ENCODE data around the gene DNAJC5.

Gene DNAJC5

GRCh38 chr20:63935447-63935846 lies 40.5 kb downstream of the DNAJC5 start:
- Histone ChIP-seq H3K27me3 (ENCODE audit: insufficient read depth, low read depth) (no peaks in the 10 kb centered on the region), H3K4me2 (no peak overlapping the region), H4K20me1 (ENCODE audit: insufficient read depth) (no peaks in the 10 kb centered on the region), H2AFZ (ENCODE audit: low read depth) (no peak overlapping the region), H3K4me1 (ENCODE audit: low read depth, poor library complexity, severe bottlenecking) (no peaks in the 10 kb centered on the region), H3K27ac (no peak overlapping the region), H3K9ac (no peak overlapping the region), H3K79me2 (ENCODE audit: insufficient read depth, low read depth) (no peaks in the 10 kb centered on the region), H3K36me3 (ENCODE audit: insufficient read depth) (no peaks in the 10 kb centered on the region; the same call in 1 of the 2 replicates), H3K4me3 (IDR thresholded peaks at IDR 0.05; ENCODE audit: insufficient read depth, low read depth, low read length) (no peak overlapping the region)
- no peak for TF ChIP-seq CTCF (conservative IDR thresholded peaks at IDR 0.05; ENCODE audit: low read depth, low read length)

GRCh38 chr20:63937596-63937995 lies 42.7 kb downstream of the DNAJC5 start:
- H3K79me2 ChIP-seq (ENCODE audit: insufficient read depth, low read depth), result no peaks in the 10 kb centered on the region
- no peaks in the 10 kb centered on the region; the same call in 1 of the 2 replicates for H3K36me3 ChIP-seq (ENCODE audit: insufficient read depth)
- no peak overlapping the region for H3K4me2 ChIP-seq
- H2AFZ ChIP-seq (ENCODE audit: low read depth), result no peak overlapping the region
- no peaks in the 10 kb centered on the region for H3K4me1 ChIP-seq (ENCODE audit: low read depth, poor library complexity, severe bottlenecking)
- no peak overlapping the region for H3K9ac ChIP-seq
- H3K4me3 ChIP-seq (IDR thresholded peaks at IDR 0.05; ENCODE audit: insufficient read depth, low read depth, low read length), result no peak overlapping the region
- no peak overlapping the region for H3K27ac ChIP-seq
- no peak for TF ChIP-seq CTCF (conservative IDR thresholded peaks at IDR 0.05; ENCODE audit: low read depth, low read length)
- no peaks in the 10 kb centered on the region for H4K20me1 ChIP-seq (ENCODE audit: insufficient read depth)
- H3K27me3 ChIP-seq (ENCODE audit: insufficient read depth, low read depth), result no peaks in the 10 kb centered on the region

- H3K9ac ChIP-seq, result no peak overlapping the region
- TF ChIP-seq CTCF (conservative IDR thresholded peaks at IDR 0.05; ENCODE audit: low read depth, low read length), result no peak
- no peaks in the 10 kb centered on the region for H3K27me3 ChIP-seq (ENCODE audit: insufficient read depth, low read depth)
- H3K27ac ChIP-seq, result no peak overlapping the region
- H3K4me2 ChIP-seq, result no peak overlapping the region
- H3K4me1 ChIP-seq (ENCODE audit: low read depth, poor library complexity, severe bottlenecking), result no peaks in the 10 kb centered on the region
- H3K4me3 ChIP-seq (IDR thresholded peaks at IDR 0.05; ENCODE audit: insufficient read depth, low read depth, low read length), result no peak overlapping the region
- H3K79me2 ChIP-seq (ENCODE audit: insufficient read depth, low read depth), result no peaks in the 10 kb centered on the region
- no peaks in the 10 kb centered on the region for H4K20me1 ChIP-seq (ENCODE audit: insufficient read depth)
- no peak overlapping the region for H2AFZ ChIP-seq (ENCODE audit: low read depth)
- no peaks in the 10 kb centered on the region; the same call in 1 of the 2 replicates for H3K36me3 ChIP-seq (ENCODE audit: insufficient read depth)
These were observed 44.4 kb downstream of the DNAJC5 start for GRCh38 chr20:63939061-63939935.

- H3K27me3 ChIP-seq (ENCODE audit: insufficient read depth, low read depth), result no peaks in the 10 kb centered on the region
- H3K4me2 ChIP-seq, result no peak overlapping the region
- H3K9ac ChIP-seq, result no peak overlapping the region
These were observed 45.1 kb downstream of the DNAJC5 start for GRCh38 chr20:63940071-63940471.

More at GRCh38 chr20:63940071-63940471, 45.1 kb downstream of the DNAJC5 start:
- Histone ChIP-seq H3K4me1 (ENCODE audit: low read depth, poor library complexity, severe bottlenecking) (no peaks in the 10 kb centered on the region), H3K27ac (no peak overlapping the region), H3K4me3 (IDR thresholded peaks at IDR 0.05; ENCODE audit: insufficient read depth, low read depth, low read length) (no peak overlapping the region), H3K36me3 (ENCODE audit: insufficient read depth) (no peaks in the 10 kb centered on the region; the same call in 1 of the 2 replicates), H4K20me1 (ENCODE audit: insufficient read depth) (no peaks in the 10 kb centered on the region), H2AFZ (ENCODE audit: low read depth) (no peak overlapping the region), H3K79me2 (ENCODE audit: insufficient read depth, low read depth) (no peaks in the 10 kb centered on the region)
- no peak for TF ChIP-seq CTCF (conservative IDR thresholded peaks at IDR 0.05; ENCODE audit: low read depth, low read length)
